Glutamatergic neuron (in vitro differentiated cells): Measurements from ENCODE around the gene CRTAP. TPM values are rescaled to one million over a fixed set of nuclear protein-coding genes. Genes with fewer than 3 reads are reported as not detected.
"Not testable (repeated sequence)": the region's sequence is repeated elsewhere in the genome, so short reads cannot be mapped to it uniquely, and the experiment has no call there.

Source experiments
- DNase-seq: peaks from one replicate; pipeline ENCODE4 v3.0.0; 2022
- H3K27ac Mint-ChIP-seq: one replicate; pipeline ENCODE4 v1.8.0; 2020; ENCODE audit warnings: mild to moderate bottlenecking, mixed read lengths, inconsistent platforms; ENCODE audit not compliant: unreplicated experiment
- H3K27me3 Mint-ChIP-seq: one replicate; pipeline ENCODE4 v1.8.0; 2020; ENCODE audit warnings: mild to moderate bottlenecking, moderate library complexity, mixed read lengths, inconsistent platforms; ENCODE audit not compliant: unreplicated experiment
- H3K36me3 Mint-ChIP-seq: one replicate; pipeline ENCODE4 v1.8.0; 2020; ENCODE audit warnings: mild to moderate bottlenecking, mixed read lengths, inconsistent platforms; ENCODE audit not compliant: unreplicated experiment
- H3K4me1 Mint-ChIP-seq: one replicate; pipeline ENCODE4 v1.8.0; 2020; ENCODE audit warnings: mild to moderate bottlenecking, low read depth, mixed read lengths, inconsistent platforms; ENCODE audit not compliant: unreplicated experiment
- H3K4me3 Mint-ChIP-seq: one replicate; pipeline ENCODE4 v1.8.0; 2020; ENCODE audit warnings: mild to moderate bottlenecking, mixed read lengths, inconsistent platforms; ENCODE audit not compliant: unreplicated experiment
- H3K9me3 Mint-ChIP-seq: one replicate; pipeline ENCODE4 v1.8.0; 2020; ENCODE audit warnings: mild to moderate bottlenecking, moderate library complexity, mixed read lengths, inconsistent platforms; ENCODE audit not compliant: unreplicated experiment
- CTCF ChIP-seq: fragments of 200-600 bp; sonication (generic); IDR thresholded peaks from one replicate; pipeline ENCODE4 v1.5.0; 2021; ENCODE audit not compliant: partially characterized antibody, unreplicated experiment
- total RNA-seq: library from RNA; stranded (reverse); fragmentation: NEBNext Ultra II Directional; extraction: Animal tissue kit (Norgen Biotek cat#: 25700); gene quantifications from one replicate; pipeline ENCODE4 v1.2.1, GENCODE V29; 2021; ENCODE audit not compliant: unreplicated experiment

Gene CRTAP
- total RNA-seq, 1 donor from 2014 or later, result 43.2 TPM

GRCh38 chr3:33071946-33072345, 41.9 kb upstream of the CRTAP start:
- H3K27ac Mint-ChIP-seq, result no peak overlapping the region
- no peak for DNase-seq
- H3K27me3 Mint-ChIP-seq, result no peaks in the 10 kb centered on the region
- TF ChIP-seq CTCF, result no peak
- H3K4me3 Mint-ChIP-seq, result no peak overlapping the region
- H3K4me1 Mint-ChIP-seq, result peaks cover 6% of the 10 kb centered on the region
- H3K9me3 Mint-ChIP-seq, result no peaks in the 10 kb centered on the region
- H3K36me3 Mint-ChIP-seq, result no peaks in the 10 kb centered on the region

DNA sequence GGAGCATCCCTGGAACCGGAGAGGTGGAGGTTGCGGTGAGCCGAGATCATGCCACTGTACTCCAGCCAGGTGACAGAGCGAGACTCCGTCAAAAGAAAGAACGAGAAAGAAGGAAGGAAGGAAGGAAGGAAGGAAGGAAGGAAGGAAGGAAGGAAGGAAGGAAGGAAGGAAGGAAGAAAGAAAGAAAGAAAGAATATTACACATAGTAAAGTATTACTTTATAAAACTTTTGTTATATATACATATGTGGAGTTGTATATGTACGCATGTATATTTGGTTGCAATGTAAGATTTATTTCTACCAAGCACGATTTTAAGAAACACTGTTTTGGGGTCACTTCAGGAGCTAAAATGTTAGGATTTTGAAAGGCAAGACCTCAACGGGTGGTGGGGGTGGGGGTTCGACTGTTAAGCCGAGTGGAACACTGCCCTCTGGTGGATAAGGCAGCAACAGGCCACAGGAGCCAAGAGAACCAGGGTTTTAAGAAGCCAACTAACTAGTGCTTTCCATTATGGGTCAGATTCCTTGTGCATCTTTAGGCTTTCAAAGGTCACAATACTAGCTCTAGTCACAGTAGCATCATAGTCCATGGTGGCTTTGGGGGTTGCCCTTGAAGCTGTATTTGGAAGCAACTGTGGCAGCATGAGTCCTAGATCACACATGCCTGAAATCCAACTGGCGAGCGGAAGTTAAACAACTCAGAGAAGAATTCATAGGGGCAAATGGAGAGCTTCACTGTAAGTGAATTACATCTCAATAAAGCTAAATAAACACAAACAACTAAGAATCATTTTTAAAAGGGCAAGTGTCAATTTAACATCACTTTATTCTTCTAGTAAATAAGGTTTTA, 39.4 kb upstream of the CRTAP start:
- H3K4me3 Mint-ChIP-seq, result no peak overlapping the region
- H3K9me3 Mint-ChIP-seq, result no peaks in the 10 kb centered on the region
- H3K4me1 Mint-ChIP-seq, result peaks cover 6% of the 10 kb centered on the region
- H3K27ac Mint-ChIP-seq, result no peak overlapping the region
- peak; percentile 77 for DNase-seq
- peak; percentile 83 for TF ChIP-seq CTCF
- H3K36me3 Mint-ChIP-seq, result no peaks in the 10 kb centered on the region
- H3K27me3 Mint-ChIP-seq, result peaks cover 1% of the 10 kb centered on the region

- Mint-ChIP-seq H3K27me3 (peaks cover 1% of the 10 kb centered on the region), H3K36me3 (no peaks in the 10 kb centered on the region), H3K9me3 (no peaks in the 10 kb centered on the region), H3K4me1 (peaks cover 2% of the 10 kb centered on the region), H3K27ac (no peak overlapping the region), H3K4me3 (no peak overlapping the region)
- no peak for DNase-seq
- no peak for TF ChIP-seq CTCF
These were observed 37.8 kb upstream of the CRTAP start for GRCh38 chr3:33075995-33076394.

DNA sequence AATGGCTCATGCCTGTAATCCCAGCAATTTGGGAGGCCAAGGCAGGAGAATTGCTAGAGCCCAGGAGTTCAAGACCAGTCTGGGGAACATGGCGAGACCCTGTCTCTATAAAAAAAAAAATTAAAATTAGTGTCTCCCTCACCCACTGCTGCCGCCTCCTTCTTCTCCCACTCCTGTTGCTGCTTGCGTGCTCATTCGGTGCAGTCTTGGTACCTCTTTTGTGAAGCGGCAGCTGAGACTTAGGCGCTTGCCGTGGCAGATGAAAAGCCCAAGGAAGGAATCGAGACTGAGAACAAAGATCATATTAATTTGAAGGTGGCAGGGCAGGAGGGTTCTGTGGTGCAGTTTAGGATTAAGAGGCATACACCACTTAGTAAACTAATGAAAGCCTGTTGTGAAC, 36.9 kb upstream of the CRTAP start:
- no peak for DNase-seq
- no peak overlapping the region for H3K4me3 Mint-ChIP-seq
- no peaks in the 10 kb centered on the region for H3K36me3 Mint-ChIP-seq
- peaks cover 1% of the 10 kb centered on the region for H3K27me3 Mint-ChIP-seq
- peaks cover 2% of the 10 kb centered on the region for H3K4me1 Mint-ChIP-seq
- TF ChIP-seq CTCF, result no peak
- no peaks in the 10 kb centered on the region for H3K9me3 Mint-ChIP-seq
- no peak overlapping the region for H3K27ac Mint-ChIP-seq

GRCh38 chr3:33077976-33078375, 35.8 kb upstream of the CRTAP start:
- Mint-ChIP-seq H3K9me3 (no peaks in the 10 kb centered on the region), H3K4me3 (no peak overlapping the region), H3K4me1 (peaks cover 2% of the 10 kb centered on the region), H3K27me3 (peaks cover 1% of the 10 kb centered on the region), H3K27ac (no peak overlapping the region), H3K36me3 (no peaks in the 10 kb centered on the region)
- no peak for TF ChIP-seq CTCF
- no peak for DNase-seq

- not testable (repeated sequence) for H3K4me3 Mint-ChIP-seq, H3K27me3 Mint-ChIP-seq, DNase-seq, H3K36me3 Mint-ChIP-seq, H3K9me3 Mint-ChIP-seq, H3K27ac Mint-ChIP-seq, H3K4me1 Mint-ChIP-seq
These were observed 34.0 kb upstream of the CRTAP start for GRCh38 chr3:33079813-33080212.
